H9 (cell line): ENCODE results near the gene TPRX1. TPM values are rescaled to one million over a fixed set of nuclear protein-coding genes. Genes with fewer than 3 reads are reported as not detected.

Experiments used
- DNase-seq: peaks from one replicate; pipeline ENCODE4 v3.0.0-alpha.2; 2017
- H2AFZ ChIP-seq: one replicate; pipeline ENCODE4 v1.6.1; 2013; ENCODE audit warnings: mild to moderate bottlenecking, low read length, control low read depth, moderate library complexity
- H2AK5ac ChIP-seq: 2 replicates; pipeline ENCODE4 v1.6.1; 2013; ENCODE audit warnings: low read length, control low read depth, mixed read lengths; ENCODE audit not compliant: insufficient read length
- H2BK120ac ChIP-seq: one replicate; pipeline ENCODE4 v1.6.1; 2013; ENCODE audit warnings: low read depth, mild to moderate bottlenecking, low read length, control low read depth, inconsistent platforms; ENCODE audit not compliant: poor library complexity, severe bottlenecking
- H2BK12ac ChIP-seq: 2 replicates; pipeline ENCODE4 v1.6.1; 2013; ENCODE audit warnings: low read length, control low read depth, mixed read lengths, low read depth; ENCODE audit not compliant: insufficient read length
- H2BK15ac ChIP-seq: 2 replicates; pipeline ENCODE4 v1.6.1; 2013; ENCODE audit warnings: low read depth, low read length, control low read depth
- H2BK20ac ChIP-seq: one replicate; pipeline ENCODE4 v1.6.1; 2013; ENCODE audit warnings: low read depth, mild to moderate bottlenecking, low read length, control low read depth, inconsistent platforms; ENCODE audit not compliant: poor library complexity, severe bottlenecking
- H2BK5ac ChIP-seq: 2 replicates; pipeline ENCODE4 v1.6.1; 2013; ENCODE audit warnings: low read length, control low read depth, mixed read lengths; ENCODE audit not compliant: insufficient read length
- H3K14ac ChIP-seq: 2 replicates; pipeline ENCODE4 v1.6.1; 2013; ENCODE audit warnings: low read length, control low read depth; ENCODE audit not compliant: insufficient read depth
- H3K18ac ChIP-seq: 2 replicates; pipeline ENCODE4 v1.6.1; 2013; ENCODE audit warnings: low read depth, mild to moderate bottlenecking, mixed read lengths, low read length, control low read depth; ENCODE audit not compliant: insufficient read length
- H3K23ac ChIP-seq: 2 replicates; pipeline ENCODE4 v1.6.1; 2013; ENCODE audit warnings: low read length, control low read depth, mixed read lengths, low read depth; ENCODE audit not compliant: insufficient read length
- H3K23me2 ChIP-seq: 2 replicates; pipeline ENCODE4 v1.6.1; 2013; ENCODE audit warnings: low read depth, mild to moderate bottlenecking, mixed read lengths, low read length, control low read depth; ENCODE audit not compliant: insufficient read length, poor library complexity, severe bottlenecking
- H3K27ac ChIP-seq: 2 replicates; pipeline ENCODE4 v1.5.1; 2013; ENCODE audit warnings: low read length, control low read depth, mixed read lengths, low read depth; ENCODE audit not compliant: insufficient read length
- H3K27me3 ChIP-seq: 2 replicates; pipeline ENCODE4 v1.6.1; 2013; ENCODE audit warnings: low read length, control low read depth, inconsistent platforms; ENCODE audit not compliant: insufficient read depth
- H3K4ac ChIP-seq: 2 replicates; pipeline ENCODE4 v1.6.1; 2013; ENCODE audit warnings: low read depth, mild to moderate bottlenecking, control low read depth, inconsistent platforms, low read length, moderate library complexity
- H3K4me1 ChIP-seq: 2 replicates; pipeline ENCODE4 v1.6.1; 2013; ENCODE audit warnings: low read length, control low read depth, inconsistent platforms; ENCODE audit not compliant: insufficient read depth
- H3K4me2 ChIP-seq: 2 replicates; pipeline ENCODE4 v1.6.1; 2013; ENCODE audit warnings: low read length, control low read depth, mixed read lengths; ENCODE audit not compliant: insufficient read length, insufficient read depth
- H3K56ac ChIP-seq: 2 replicates; pipeline ENCODE4 v1.6.1; 2013; ENCODE audit warnings: low read depth, mild to moderate bottlenecking, mixed read lengths, low read length, control low read depth; ENCODE audit not compliant: insufficient read length
- H3K79me1 ChIP-seq: 2 replicates; pipeline ENCODE4 v1.6.1; 2013; ENCODE audit warnings: low read depth, mild to moderate bottlenecking, moderate library complexity, low read length, control low read depth, inconsistent platforms; ENCODE audit not compliant: insufficient read depth, poor library complexity, severe bottlenecking
- H3K79me2 ChIP-seq: 2 replicates; pipeline ENCODE4 v1.6.1; 2013; ENCODE audit warnings: low read length, control low read depth, inconsistent platforms; ENCODE audit not compliant: insufficient read depth
- H3K9ac ChIP-seq: 2 replicates; pipeline ENCODE4 v1.6.1; 2013; ENCODE audit warnings: low read length, control low read depth, mixed read lengths; ENCODE audit not compliant: insufficient read length; ENCODE audit errors: extremely low read depth
- H3K9me3 ChIP-seq: one replicate; pipeline ENCODE4 v1.6.1; 2013; ENCODE audit warnings: low read depth, low read length, inconsistent platforms; ENCODE audit not compliant: control insufficient read depth
- H3T11ph ChIP-seq: one replicate; pipeline ENCODE4 v1.6.1; 2013; ENCODE audit warnings: mild to moderate bottlenecking, low read length, control low read depth, inconsistent platforms
- H4K20me1 ChIP-seq: one replicate; pipeline ENCODE4 v1.6.1; 2013; ENCODE audit not compliant: control insufficient read depth, insufficient read length, insufficient read depth
- H4K5ac ChIP-seq: 2 replicates; pipeline ENCODE4 v1.6.1; 2013; ENCODE audit warnings: low read depth, mild to moderate bottlenecking, mixed read lengths, low read length, control low read depth; ENCODE audit not compliant: insufficient read length
- H4K8ac ChIP-seq: replicated peaks from 2 replicates; pipeline ENCODE4 v1.6.1; 2013; ENCODE audit warnings: low read length, control low read depth, mixed read lengths, low read depth; ENCODE audit not compliant: insufficient read length
- H4K91ac ChIP-seq: 2 replicates; pipeline ENCODE4 v1.6.1; 2013; ENCODE audit warnings: low read depth, mild to moderate bottlenecking, moderate library complexity, mixed read lengths, low read length, control low read depth; ENCODE audit not compliant: insufficient read length
- H3K27ac Mint-ChIP-seq, 3 experiments: 2 replicates in 2 of 3; 3 replicates in 1 of 3; pipeline ENCODE4 v1.8.0; 2020 to 2021; ENCODE audit warnings: mixed read lengths in 3 of 3, mild to moderate bottlenecking in 1 of 3, moderate library complexity in 1 of 3
- H3K27me3 Mint-ChIP-seq: 2 replicates; pipeline ENCODE4 v1.8.0; 2021; ENCODE audit warnings: low read depth, mild to moderate bottlenecking, moderate library complexity, mixed read lengths
- H3K36me3 Mint-ChIP-seq, 3 experiments: 2 replicates in 2 of 3; 3 replicates in 1 of 3; pipeline ENCODE4 v1.8.0; 2020 to 2021; ENCODE audit warnings: low read depth in 3 of 3, mixed read lengths in 3 of 3; ENCODE audit not compliant: insufficient read depth in 1 of 3
- H3K4me1 Mint-ChIP-seq, 2 experiments: 2 replicates each; pipeline ENCODE4 v1.8.0; 2020; ENCODE audit warnings: mixed read lengths in 2 of 2
- H3K4me3 Mint-ChIP-seq, 2 experiments: 2 replicates in 1 of 2; 3 replicates in 1 of 2; pipeline ENCODE4 v1.8.0; 2020 to 2021; ENCODE audit warnings: mild to moderate bottlenecking in 2 of 2, mixed read lengths in 2 of 2, moderate library complexity in 1 of 2
- H3K9me3 Mint-ChIP-seq, 2 experiments: 2 replicates in 1 of 2; 3 replicates in 1 of 2; pipeline ENCODE4 v1.8.0; 2020; ENCODE audit warnings: mild to moderate bottlenecking in 2 of 2, mixed read lengths in 2 of 2, moderate library complexity in 1 of 2
- WGBS: extraction: QIAGEN DNeasy Blood & Tissue Kit; methylation state at CpG from one replicate; pipeline ENCODE4 v1.1.7; 2013; ENCODE audit warnings: missing lambda C conversion rate, low lambda C conversion rate, mixed read lengths; ENCODE audit not compliant: insufficient read length; ENCODE audit errors: extremely low coverage; 5-methylcytosine and 5-hydroxymethylcytosine counted together
- total RNA-seq: library from RNA; stranded (reverse); gene quantifications from 2 replicates; pipeline ENCODE4 v1.2.1, GENCODE V29; 2021
- TF ChIP-seq, protein P1 (sequence below): fragments of 200-600 bp; sonication (generic); conservative IDR thresholded peaks from 3 replicates; pipeline ENCODE4 v1.8.0; 2021; ENCODE audit warnings: antibody characterized with exemption, mild to moderate bottlenecking

The TPRX1 gene
- total RNA-seq, 1 experiment from 2014 or later, result not detected

DNA sequence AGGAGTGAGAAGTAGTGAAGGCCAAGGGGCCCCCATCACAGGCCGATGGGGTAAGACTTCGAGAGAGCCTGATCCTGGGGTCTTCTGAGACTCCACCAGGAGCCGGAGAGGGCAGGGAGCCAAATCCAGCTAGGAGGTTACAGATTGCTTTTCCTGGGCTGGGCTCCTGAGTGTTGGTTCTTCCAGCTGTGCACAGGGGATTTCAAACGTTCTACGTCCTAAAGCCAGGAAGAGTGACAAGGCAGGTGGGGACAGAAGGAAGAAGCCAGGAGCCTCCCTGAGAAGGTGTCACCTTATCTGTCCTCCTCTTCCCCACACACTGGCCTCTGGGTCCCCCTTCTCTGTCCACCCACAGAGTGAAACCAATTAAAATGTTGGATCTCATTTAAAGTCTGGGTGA, 38.6 kb upstream of the TPRX1 start:
- no peaks in the 10 kb centered on the region; the same call in 1 of the 2 replicates for H3K27me3 Mint-ChIP-seq
- H2BK15ac ChIP-seq, result no peak overlapping the region
- DNase-seq, result no peak
- no peak overlapping the region for H2BK5ac ChIP-seq
- H3K14ac ChIP-seq, result no peak overlapping the region
- no peak overlapping the region for H3K4ac ChIP-seq
- no CpG with 5 or more reads among the region's 5 CpGs for WGBS
- no peaks in the 10 kb centered on the region for H3K27me3 ChIP-seq
- H3K36me3 Mint-ChIP-seq, result no peaks in the 10 kb centered on the region
- H2BK20ac ChIP-seq, result no peak overlapping the region
- no peaks in the 10 kb centered on the region for H3K9me3 ChIP-seq
- no peak overlapping the region for H3K4me3 Mint-ChIP-seq
- peaks cover 19 to 25% of the 10 kb centered on the region in 2 experiments for H3K4me1 Mint-ChIP-seq
- no peak overlapping the region for H3T11ph ChIP-seq
- H3K23me2 ChIP-seq, result no peaks in the 10 kb centered on the region
- no peak overlapping the region for H3K23ac ChIP-seq
- no peak overlapping the region for H2AK5ac ChIP-seq
- no peak overlapping the region for H3K27ac ChIP-seq
- no peaks in the 10 kb centered on the region for H3K9me3 Mint-ChIP-seq
- H3K27ac Mint-ChIP-seq, result 0 out of 7 replicates have a peak overlapping the region, but pooled peaks of 2 of the 3 experiments have one; percentile 34 to 71
- H3K56ac ChIP-seq, result no peak overlapping the region
- no peaks in the 10 kb centered on the region for H3K4me1 ChIP-seq
- no peak overlapping the region for H3K9ac ChIP-seq
- no peak overlapping the region for H3K18ac ChIP-seq
- H2BK120ac ChIP-seq, result no peak overlapping the region
- TF ChIP-seq, protein P1, sequence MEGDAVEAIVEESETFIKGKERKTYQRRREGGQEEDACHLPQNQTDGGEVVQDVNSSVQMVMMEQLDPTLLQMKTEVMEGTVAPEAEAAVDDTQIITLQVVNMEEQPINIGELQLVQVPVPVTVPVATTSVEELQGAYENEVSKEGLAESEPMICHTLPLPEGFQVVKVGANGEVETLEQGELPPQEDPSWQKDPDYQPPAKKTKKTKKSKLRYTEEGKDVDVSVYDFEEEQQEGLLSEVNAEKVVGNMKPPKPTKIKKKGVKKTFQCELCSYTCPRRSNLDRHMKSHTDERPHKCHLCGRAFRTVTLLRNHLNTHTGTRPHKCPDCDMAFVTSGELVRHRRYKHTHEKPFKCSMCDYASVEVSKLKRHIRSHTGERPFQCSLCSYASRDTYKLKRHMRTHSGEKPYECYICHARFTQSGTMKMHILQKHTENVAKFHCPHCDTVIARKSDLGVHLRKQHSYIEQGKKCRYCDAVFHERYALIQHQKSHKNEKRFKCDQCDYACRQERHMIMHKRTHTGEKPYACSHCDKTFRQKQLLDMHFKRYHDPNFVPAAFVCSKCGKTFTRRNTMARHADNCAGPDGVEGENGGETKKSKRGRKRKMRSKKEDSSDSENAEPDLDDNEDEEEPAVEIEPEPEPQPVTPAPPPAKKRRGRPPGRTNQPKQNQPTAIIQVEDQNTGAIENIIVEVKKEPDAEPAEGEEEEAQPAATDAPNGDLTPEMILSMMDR, result no peak
- H4K91ac ChIP-seq, result no peak overlapping the region
- H4K8ac ChIP-seq, result no peak overlapping the region
- H3K4me2 ChIP-seq, result no peak overlapping the region
- H3K79me2 ChIP-seq, result no peaks in the 10 kb centered on the region
- no peaks in the 10 kb centered on the region for H3K79me1 ChIP-seq
- no peaks in the 10 kb centered on the region for H4K20me1 ChIP-seq
- no peak overlapping the region for H2AFZ ChIP-seq
- H4K5ac ChIP-seq, result no peak overlapping the region
- no peak overlapping the region for H2BK12ac ChIP-seq
